ENCODE results near the gene NRXN3. TPM values are rescaled to one million over a fixed set of nuclear protein-coding genes. Genes with fewer than 3 reads are reported as not detected.
"Not testable (repeated sequence)": the region's sequence is repeated elsewhere in the genome, so short reads cannot be mapped to it uniquely, and the experiment has no call there.

NRXN3 gene
- total and polyA plus RNA-seq, 2 of the 13 experiments (the other 11 are each of a cell fraction or from before 2014, with no cell fraction given) = 0.03 TPM; not detected in 1

DNA sequence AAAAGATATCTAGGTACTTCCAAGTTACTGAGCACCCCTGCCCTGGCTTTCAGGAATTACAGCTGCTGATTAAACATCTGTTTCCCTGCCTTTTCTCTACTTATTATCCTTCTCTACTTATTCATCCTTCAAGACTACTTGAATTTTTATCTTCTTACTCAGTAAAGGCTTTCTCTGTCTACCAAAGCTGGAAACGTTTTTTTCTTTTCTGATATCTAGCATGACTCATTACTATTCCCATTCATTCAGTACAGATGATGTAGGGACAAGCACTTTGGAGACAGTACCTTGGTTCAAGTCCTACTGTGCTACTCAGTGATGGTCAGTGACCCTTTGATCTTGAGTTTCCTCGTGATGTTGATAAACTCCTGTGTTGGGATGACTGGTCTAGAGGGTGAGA is 848.7 kb downstream of the NRXN3 start (continued):
- TF ChIP-seq, protein P1, sequence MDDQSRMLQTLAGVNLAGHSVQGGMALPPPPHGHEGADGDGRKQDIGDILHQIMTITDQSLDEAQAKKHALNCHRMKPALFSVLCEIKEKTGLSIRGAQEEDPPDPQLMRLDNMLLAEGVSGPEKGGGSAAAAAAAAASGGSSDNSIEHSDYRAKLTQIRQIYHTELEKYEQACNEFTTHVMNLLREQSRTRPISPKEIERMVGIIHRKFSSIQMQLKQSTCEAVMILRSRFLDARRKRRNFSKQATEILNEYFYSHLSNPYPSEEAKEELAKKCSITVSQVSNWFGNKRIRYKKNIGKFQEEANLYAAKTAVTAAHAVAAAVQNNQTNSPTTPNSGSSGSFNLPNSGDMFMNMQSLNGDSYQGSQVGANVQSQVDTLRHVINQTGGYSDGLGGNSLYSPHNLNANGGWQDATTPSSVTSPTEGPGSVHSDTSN (CRISPR knock-in tag; IDR thresholded peaks at IDR 0.05; ENCODE audit: borderline replicate concordance) = no peak
- TF ChIP-seq ZNF432 (CRISPR knock-in tag; IDR thresholded peaks at IDR 0.05; ENCODE audit: borderline replicate concordance) = no peak
- no peak for TF ChIP-seq ZNF292 (CRISPR knock-in tag; IDR thresholded peaks at IDR 0.05; ENCODE audit: borderline replicate concordance, low read depth)

DNA sequence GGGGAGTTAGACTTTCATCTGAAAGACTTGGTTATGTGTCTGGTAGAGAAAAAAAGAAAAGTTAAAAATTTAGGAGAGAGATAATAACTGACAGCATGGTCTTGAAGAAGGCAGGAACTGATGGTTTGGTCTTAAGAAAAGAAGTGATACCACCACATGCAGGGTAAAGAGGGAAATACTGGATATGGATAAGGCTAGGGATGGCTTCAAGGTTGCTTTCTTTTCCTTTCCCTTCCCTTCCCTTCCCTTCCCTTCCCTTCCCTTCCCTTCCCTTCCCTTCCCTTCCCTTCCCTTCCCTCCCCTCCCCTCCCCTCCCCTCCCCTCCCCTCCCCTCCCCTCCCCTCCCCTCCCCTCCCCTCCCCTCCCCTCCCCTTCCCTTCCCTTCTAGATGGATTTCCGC is 849.7 kb downstream of the NRXN3 start:
- peak; percentile 78; the same call in 1 of the 2 replicates for TF ChIP-seq PCBP1 (IDR thresholded peaks at IDR 0.05; ENCODE audit: borderline replicate concordance, low read depth, low read length)
- TF ChIP-seq HNRNPK (IDR thresholded peaks at IDR 0.05; ENCODE audit: low read depth, low read length, poor library complexity, severe bottlenecking) = peak; percentile 83
- H4K20me1 ChIP-seq (ENCODE audit: insufficient read depth, low read length); H3K36me3 ChIP-seq (replicated peaks in 1 of 2; ENCODE audit: control insufficient read depth in 1 of 2, insufficient read depth in 2 of 2, low read length in 2 of 2); ATAC-seq; intact Hi-C loops (cut with micrococcal nuclease; ENCODE audit: unreplicated experiment); H3K4me3 ChIP-seq (replicated peaks in 1 of 3; ENCODE audit: insufficient read depth in 1 of 3, low read depth in 2 of 3, low read length in 3 of 3); CTCF ChIA-PET (ENCODE audit: low intra/inter-chr PET ratio, low total read pairs); H2AFZ ChIP-seq (ENCODE audit: low read length); H3K27ac ChIP-seq (ENCODE audit: extremely low read length, insufficient read depth, low read length); H3K4me2 ChIP-seq (ENCODE audit: low read depth, low read length); H3K79me2 ChIP-seq (ENCODE audit: insufficient read depth, low read length); POLR2A ChIA-PET; H3K27me3 ChIP-seq (ENCODE audit: control insufficient read depth in 1 of 2, insufficient read depth in 2 of 2, low read length in 2 of 2); in situ Hi-C loops (cut with HindIII; ENCODE audit: extremely low pct_ligation_motif_present, low pct_unique_long_range_greater_than_20kb); H3K4me1 ChIP-seq (ENCODE audit: insufficient read depth, low read length); DNase-seq (ENCODE audit: low spot score); H3K9ac ChIP-seq (ENCODE audit: insufficient read depth, low read depth, low read length); FAIRE-seq; BruUV-seq (replicated peaks): not testable (repeated sequence)
- H3K9me3 ChIP-seq (ENCODE audit: low read length) = peaks cover 12% of the 10 kb centered on the region; the same call in 1 of the 2 replicates
- 8% methylated on average over 1 of the region's 1 CpG for WGBS (ENCODE audit: low lambda C conversion rate)

DNA sequence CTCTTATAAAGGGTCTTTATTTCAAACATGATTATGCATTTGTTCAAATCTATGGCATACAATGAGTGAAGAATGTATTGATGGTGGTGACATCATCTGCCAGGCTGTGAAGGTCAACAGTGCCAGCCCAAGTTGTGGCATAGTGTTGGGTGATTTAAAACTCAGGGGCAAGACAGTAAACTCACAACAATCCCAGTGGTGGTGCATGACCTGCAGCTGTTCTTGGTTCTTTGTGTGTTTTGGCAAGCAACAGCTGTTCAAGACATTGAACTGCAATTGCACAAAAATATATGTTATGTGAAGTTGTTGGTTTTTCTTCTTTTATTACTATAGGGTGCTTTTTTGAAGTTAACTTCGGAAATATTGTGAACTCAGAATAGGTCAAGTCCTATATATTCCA is 851.6 kb downstream of the NRXN3 start:
- no peak overlapping the region for H3K27ac ChIP-seq (ENCODE audit: extremely low read length, insufficient read depth, low read length)
- H3K4me3 ChIP-seq (replicated peaks in 1 of 3; ENCODE audit: insufficient read depth in 1 of 3, low read depth in 2 of 3, low read length in 3 of 3) = no peak overlapping the region
- WGBS (ENCODE audit: low lambda C conversion rate) = 2% methylated on average over 1 of the region's 1 CpG
- no TSS peak for BruUV-seq (replicated peaks)
- no peak overlapping the region for H2AFZ ChIP-seq (ENCODE audit: low read length)
- no peaks in the 10 kb centered on the region for H3K4me1 ChIP-seq (ENCODE audit: insufficient read depth, low read length)
- no peaks in the 10 kb centered on the region for H3K27me3 ChIP-seq (ENCODE audit: control insufficient read depth in 1 of 2, insufficient read depth in 2 of 2, low read length in 2 of 2)
- in situ Hi-C loops (cut with HindIII; ENCODE audit: extremely low pct_ligation_motif_present, low pct_unique_long_range_greater_than_20kb) = no loop called here
- ChIA-PET POLR2A (no interaction called here), CTCF (ENCODE audit: low intra/inter-chr PET ratio, low total read pairs) (no interaction called here)
- H3K9ac ChIP-seq (ENCODE audit: insufficient read depth, low read depth, low read length) = no peak overlapping the region
- peaks cover 27% of the 10 kb centered on the region for H3K9me3 ChIP-seq (ENCODE audit: low read length)
- FAIRE-seq (no peak), DNase-seq (ENCODE audit: low spot score) (no peak), ATAC-seq (no peak)
- no peaks in the 10 kb centered on the region for H3K79me2 ChIP-seq (ENCODE audit: insufficient read depth, low read length)
- intact Hi-C loops (cut with micrococcal nuclease; ENCODE audit: unreplicated experiment) = no loop called here
- H3K36me3 ChIP-seq (replicated peaks in 1 of 2; ENCODE audit: control insufficient read depth in 1 of 2, insufficient read depth in 2 of 2, low read length in 2 of 2) = no peaks in the 10 kb centered on the region
- no peaks in the 10 kb centered on the region for H4K20me1 ChIP-seq (ENCODE audit: insufficient read depth, low read length)
- H3K4me2 ChIP-seq (ENCODE audit: low read depth, low read length) = no peak overlapping the region
- TF ChIP-seq, protein P2, sequence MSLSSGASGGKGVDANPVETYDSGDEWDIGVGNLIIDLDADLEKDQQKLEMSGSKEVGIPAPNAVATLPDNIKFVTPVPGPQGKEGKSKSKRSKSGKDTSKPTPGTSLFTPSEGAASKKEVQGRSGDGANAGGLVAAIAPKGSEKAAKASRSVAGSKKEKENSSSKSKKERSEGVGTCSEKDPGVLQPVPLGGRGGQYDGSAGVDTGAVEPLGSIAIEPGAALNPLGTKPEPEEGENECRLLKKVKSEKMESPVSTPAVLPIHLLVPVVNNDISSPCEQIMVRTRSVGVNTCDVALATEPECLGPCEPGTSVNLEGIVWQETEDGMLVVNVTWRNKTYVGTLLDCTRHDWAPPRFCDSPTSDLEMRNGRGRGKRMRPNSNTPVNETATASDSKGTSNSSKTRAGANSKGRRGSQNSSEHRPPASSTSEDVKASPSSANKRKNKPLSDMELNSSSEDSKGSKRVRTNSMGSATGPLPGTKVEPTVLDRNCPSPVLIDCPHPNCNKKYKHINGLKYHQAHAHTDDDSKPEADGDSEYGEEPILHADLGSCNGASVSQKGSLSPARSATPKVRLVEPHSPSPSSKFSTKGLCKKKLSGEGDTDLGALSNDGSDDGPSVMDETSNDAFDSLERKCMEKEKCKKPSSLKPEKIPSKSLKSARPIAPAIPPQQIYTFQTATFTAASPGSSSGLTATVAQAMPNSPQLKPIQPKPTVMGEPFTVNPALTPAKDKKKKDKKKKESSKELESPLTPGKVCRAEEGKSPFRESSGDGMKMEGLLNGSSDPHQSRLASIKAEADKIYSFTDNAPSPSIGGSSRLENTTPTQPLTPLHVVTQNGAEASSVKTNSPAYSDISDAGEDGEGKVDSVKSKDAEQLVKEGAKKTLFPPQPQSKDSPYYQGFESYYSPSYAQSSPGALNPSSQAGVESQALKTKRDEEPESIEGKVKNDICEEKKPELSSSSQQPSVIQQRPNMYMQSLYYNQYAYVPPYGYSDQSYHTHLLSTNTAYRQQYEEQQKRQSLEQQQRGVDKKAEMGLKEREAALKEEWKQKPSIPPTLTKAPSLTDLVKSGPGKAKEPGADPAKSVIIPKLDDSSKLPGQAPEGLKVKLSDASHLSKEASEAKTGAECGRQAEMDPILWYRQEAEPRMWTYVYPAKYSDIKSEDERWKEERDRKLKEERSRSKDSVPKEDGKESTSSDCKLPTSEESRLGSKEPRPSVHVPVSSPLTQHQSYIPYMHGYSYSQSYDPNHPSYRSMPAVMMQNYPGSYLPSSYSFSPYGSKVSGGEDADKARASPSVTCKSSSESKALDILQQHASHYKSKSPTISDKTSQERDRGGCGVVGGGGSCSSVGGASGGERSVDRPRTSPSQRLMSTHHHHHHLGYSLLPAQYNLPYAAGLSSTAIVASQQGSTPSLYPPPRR (CRISPR knock-in tag; IDR thresholded peaks at IDR 0.05; ENCODE audit: borderline replicate concordance) = no peak
- TF ChIP-seq, protein P3, sequence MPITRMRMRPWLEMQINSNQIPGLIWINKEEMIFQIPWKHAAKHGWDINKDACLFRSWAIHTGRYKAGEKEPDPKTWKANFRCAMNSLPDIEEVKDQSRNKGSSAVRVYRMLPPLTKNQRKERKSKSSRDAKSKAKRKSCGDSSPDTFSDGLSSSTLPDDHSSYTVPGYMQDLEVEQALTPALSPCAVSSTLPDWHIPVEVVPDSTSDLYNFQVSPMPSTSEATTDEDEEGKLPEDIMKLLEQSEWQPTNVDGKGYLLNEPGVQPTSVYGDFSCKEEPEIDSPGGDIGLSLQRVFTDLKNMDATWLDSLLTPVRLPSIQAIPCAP (CRISPR knock-in tag; IDR thresholded peaks at IDR 0.05; ENCODE audit: low read depth) = no peak
- TF ChIP-seq ZNF607 (CRISPR knock-in tag; IDR thresholded peaks at IDR 0.05; ENCODE audit: borderline replicate concordance) = no peak

Data from HepG2 (cell line).